ENCODE results near the gene GPHN. TPM values are rescaled to one million over a fixed set of nuclear protein-coding genes. Genes with fewer than 3 reads are reported as not detected.

GPHN gene
- total and polyA plus RNA-seq, 2 donors (not counting 3 experiments of a cell fraction or from before 2014, with no cell fraction given), result 5.1 to 23.2 TPM

DNA sequence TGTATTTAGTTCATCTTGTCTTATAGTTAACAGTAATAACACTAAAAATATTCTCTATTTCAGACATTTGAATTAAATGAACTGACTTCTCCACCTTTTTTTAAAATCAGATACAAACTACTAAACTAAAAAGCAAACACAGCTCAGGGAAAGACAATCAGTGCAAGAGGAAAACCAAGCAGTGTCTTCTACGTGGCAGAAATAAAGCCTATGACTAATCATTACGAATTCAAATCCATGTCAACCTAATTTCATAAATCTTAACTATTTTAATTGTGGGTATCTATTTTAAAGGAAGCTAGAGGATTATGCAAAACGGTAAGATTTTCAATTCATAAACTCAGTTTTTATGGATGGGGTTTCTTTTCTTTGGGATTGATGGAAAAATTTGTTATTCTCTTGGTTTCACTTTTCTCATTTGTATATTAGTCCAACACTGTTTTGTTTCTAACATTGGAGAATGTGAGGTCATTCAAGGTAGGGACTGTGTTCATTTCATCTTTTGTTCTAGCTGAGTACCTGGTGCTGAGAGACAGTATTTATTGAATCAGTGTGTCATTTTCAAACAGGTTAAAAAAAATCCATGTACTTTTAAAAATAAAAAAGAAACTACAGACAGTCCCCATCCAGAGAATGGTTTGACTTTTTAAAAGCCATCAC lies 720.5 kb downstream of the GPHN start:
- CTCF ChIA-PET, result interaction anchor here (0.9 to 1.5 kb wide), 2 partner anchors 11 to 57 kb away, joined by 3 to 6 read pairs; no protein-coding TSS in a partner anchor
- no TSS peak for BruUV-seq (replicated peaks)
- Histone ChIP-seq H3K36me3 (ENCODE audit: control insufficient read depth in 2 of 2, extremely low read depth in 1 of 2, insufficient read depth in 2 of 2, low read length in 2 of 2) (no peaks in the 10 kb centered on the region), H3K9me1 (replicated peaks; ENCODE audit: control insufficient read depth, extremely low read depth, insufficient read depth, low read length) (no peaks in the 10 kb centered on the region), H4K20me1 (replicated peaks; ENCODE audit: control insufficient read depth, extremely low read depth, insufficient read depth, low read length) (no peaks in the 10 kb centered on the region), H3K4me3 (replicated peaks in 1 of 3; ENCODE audit: insufficient read depth in 1 of 3, low read depth in 1 of 3, low read length in 3 of 3) (no peak overlapping the region), H3K27ac (ENCODE audit: insufficient read depth, low read depth, low read length) (no peak overlapping the region), H3K4me1 (ENCODE audit: control insufficient read depth, extremely low read depth, insufficient read depth, low read length) (no peaks in the 10 kb centered on the region), H3K27me3 (ENCODE audit: control insufficient read depth in 2 of 2, insufficient read depth in 2 of 2, low read length in 2 of 2) (no peaks in the 10 kb centered on the region), H3K4me2 (ENCODE audit: insufficient read depth, low read length) (peak overlapping the region; percentile 24), H3K9ac (replicated peaks; ENCODE audit: extremely low read depth, insufficient read depth, low read length) (peak overlapping the region; percentile 16), H2AFZ (ENCODE audit: low read depth, low read length) (no peak overlapping the region), H3K9me3 (replicated peaks; ENCODE audit: control insufficient read depth, insufficient read depth, low read length) (no peaks in the 10 kb centered on the region), H3K79me2 (ENCODE audit: control insufficient read depth, insufficient read depth, low read length) (no peaks in the 10 kb centered on the region)
- intact Hi-C loops (cut with micrococcal nuclease), result no loop called here
- POLR2A ChIA-PET, result no interaction called here
- no peak for FAIRE-seq
- dilution Hi-C loops (cut with MboI; ENCODE audit: extremely low pct_ligation_motif_present, low sequenced_read_pairs), result no loop called here
- TF ChIP-seq MAX (IDR thresholded peaks at IDR 0.05; ENCODE audit: insufficient read depth, insufficient read length), result no peak
- no peak for TF ChIP-seq JUN (IDR thresholded peaks at IDR 0.05; ENCODE audit: borderline replicate concordance, insufficient read depth, insufficient read length, low read depth)
- TF ChIP-seq GATA2 (IDR thresholded peaks at IDR 0.05; ENCODE audit: insufficient read depth, insufficient read length, low read depth, low read length), result no peak
- DNase-seq (ENCODE audit: low read depth, low spot score), result peak; percentile 10

Other genes starting within 250 kb of the GPHN start
- gene CCDC196, start 21.8 kb upstream of the GPHN start, total RNA-seq, result not detected in 2 replicates
- not detected in 2 replicates for gene CCDC196, start 21.8 kb upstream of the GPHN start, polyA plus RNA-seq